ENCODE measurements around the gene MTIF2.
"Not testable (repeated sequence)": the region's sequence is repeated elsewhere in the genome, so short reads cannot be mapped to it uniquely, and the experiment has no call there.

Gene MTIF2

DNA sequence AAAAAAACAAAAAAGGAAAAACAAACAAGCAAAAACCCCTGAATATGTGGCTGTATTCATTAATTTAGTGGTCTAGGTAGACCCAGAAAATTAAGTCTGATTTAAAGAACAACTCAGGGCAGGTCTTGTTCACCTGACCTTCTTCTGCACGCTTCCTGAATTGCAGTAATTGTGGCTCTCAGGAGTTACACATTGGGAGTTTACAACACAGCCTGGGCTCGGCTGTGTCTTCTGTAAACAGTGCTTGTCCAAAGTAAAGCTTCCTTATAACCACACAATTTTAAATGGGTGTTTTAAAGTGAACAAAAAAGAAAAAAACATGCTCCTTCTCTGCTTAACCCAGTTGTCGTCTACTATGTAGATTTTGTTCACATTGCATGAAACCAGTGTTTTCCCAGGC is 8.3 kb upstream of the MTIF2 start:
- TF ChIP-seq, protein P1, sequence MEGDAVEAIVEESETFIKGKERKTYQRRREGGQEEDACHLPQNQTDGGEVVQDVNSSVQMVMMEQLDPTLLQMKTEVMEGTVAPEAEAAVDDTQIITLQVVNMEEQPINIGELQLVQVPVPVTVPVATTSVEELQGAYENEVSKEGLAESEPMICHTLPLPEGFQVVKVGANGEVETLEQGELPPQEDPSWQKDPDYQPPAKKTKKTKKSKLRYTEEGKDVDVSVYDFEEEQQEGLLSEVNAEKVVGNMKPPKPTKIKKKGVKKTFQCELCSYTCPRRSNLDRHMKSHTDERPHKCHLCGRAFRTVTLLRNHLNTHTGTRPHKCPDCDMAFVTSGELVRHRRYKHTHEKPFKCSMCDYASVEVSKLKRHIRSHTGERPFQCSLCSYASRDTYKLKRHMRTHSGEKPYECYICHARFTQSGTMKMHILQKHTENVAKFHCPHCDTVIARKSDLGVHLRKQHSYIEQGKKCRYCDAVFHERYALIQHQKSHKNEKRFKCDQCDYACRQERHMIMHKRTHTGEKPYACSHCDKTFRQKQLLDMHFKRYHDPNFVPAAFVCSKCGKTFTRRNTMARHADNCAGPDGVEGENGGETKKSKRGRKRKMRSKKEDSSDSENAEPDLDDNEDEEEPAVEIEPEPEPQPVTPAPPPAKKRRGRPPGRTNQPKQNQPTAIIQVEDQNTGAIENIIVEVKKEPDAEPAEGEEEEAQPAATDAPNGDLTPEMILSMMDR (IDR thresholded peaks at IDR 0.05; ENCODE audit: low read depth, low read length) = no peak
- TF ChIP-seq POLR2A (IDR thresholded peaks at IDR 0.05; ENCODE audit: extremely low read depth, insufficient read length) = no peak
- TF ChIP-seq MYC (IDR thresholded peaks at IDR 0.05; ENCODE audit: low read depth, low read length) = no peak
- TF ChIP-seq, protein P2, sequence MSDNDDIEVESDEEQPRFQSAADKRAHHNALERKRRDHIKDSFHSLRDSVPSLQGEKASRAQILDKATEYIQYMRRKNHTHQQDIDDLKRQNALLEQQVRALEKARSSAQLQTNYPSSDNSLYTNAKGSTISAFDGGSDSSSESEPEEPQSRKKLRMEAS (IDR thresholded peaks at IDR 0.05; ENCODE audit: low read depth, low read length) = no peak
- no peak overlapping the region for H3K4me3 ChIP-seq (ENCODE audit: low read depth, low read length)
- no peak for DNase-seq (ENCODE audit: low read depth)

DNA sequence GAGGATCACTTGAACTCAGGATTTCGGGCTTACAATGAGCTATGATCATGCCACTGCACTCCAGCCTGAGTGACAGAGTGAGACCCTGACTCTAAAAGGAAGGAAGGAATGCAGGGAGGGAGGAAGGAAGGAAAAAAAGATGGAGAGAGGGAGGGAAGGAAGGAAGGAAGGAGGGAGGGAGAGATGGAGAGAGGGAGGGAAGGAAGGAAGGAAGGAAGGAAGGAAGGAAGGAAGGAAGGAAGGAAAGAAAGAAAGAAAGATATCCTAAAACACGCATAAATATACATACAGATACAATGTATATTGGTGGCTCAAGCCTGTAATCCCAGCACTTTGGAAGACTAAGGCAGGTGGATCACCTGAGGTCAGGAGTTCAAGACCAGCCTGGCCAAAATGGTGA is 5.3 kb upstream of the MTIF2 start:
- DNase-seq (ENCODE audit: low read depth); H3K4me3 ChIP-seq (ENCODE audit: low read depth, low read length): not testable (repeated sequence)

DNA sequence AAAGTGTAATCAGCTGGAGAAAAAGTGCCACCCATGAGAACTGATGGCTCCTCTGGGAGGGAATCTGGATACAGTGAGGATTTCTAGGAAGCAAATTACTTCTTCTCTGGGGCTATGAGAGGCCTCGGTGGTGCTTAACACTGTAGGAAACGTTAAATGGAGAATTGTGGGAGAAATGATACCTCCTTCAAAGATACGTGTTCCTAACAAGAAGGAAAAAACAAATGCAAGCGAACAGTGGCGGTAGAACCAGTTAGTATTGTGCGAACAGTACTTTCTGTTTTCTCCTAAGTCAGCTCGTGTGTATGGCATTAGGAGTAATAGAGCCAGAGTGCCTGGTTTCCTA is 587 bp upstream of the MTIF2 start:
- DNase-seq (ENCODE audit: low read depth) = peak; percentile 32
- peak overlapping the region; percentile 91 for H3K4me3 ChIP-seq (ENCODE audit: low read depth, low read length)

DNA sequence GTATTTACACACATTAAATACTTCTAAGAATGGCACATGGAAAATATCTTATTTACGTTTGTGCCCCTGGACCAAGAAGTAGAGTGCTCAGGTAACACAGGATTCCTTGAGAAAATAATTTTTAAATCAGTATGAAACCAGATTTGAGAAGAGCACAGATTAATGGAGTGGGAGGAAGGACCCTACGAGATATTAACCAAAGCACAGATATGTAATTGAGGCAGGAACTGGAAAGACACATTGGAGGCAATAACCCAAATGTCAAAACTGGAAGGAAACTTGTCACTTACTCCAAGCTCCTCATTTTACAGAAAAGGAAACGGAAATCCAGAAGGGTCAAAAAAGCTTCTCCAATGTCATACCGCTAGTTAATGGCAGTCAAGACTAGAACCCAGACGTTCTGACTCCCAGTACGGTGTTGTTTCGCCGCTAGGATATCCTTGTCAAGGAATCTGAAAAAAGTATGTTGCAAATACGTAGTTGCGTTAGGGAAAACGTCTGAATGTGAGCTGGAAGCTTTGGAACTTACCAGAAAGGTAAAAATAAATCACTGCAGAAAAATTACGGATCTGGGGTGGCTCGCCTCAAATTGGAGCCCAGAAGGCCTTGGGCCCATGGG is 634 bp downstream of the MTIF2 start:
- peak overlapping the region; percentile 91 for H3K4me3 ChIP-seq (ENCODE audit: low read depth, low read length)
- peak; percentile 36 for DNase-seq (ENCODE audit: low read depth)
- TF ChIP-seq, protein P1 (IDR thresholded peaks at IDR 0.05; ENCODE audit: low read depth, low read length) = no peak
- TF ChIP-seq POLR2A (IDR thresholded peaks at IDR 0.05; ENCODE audit: extremely low read depth, insufficient read length) (no peak), MYC (IDR thresholded peaks at IDR 0.05; ENCODE audit: low read depth, low read length) (no peak)
- TF ChIP-seq, protein P2 (IDR thresholded peaks at IDR 0.05; ENCODE audit: low read depth, low read length) = no peak

More for the DNA sequence above, 587 bp upstream of the MTIF2 start:
- TF ChIP-seq POLR2A (IDR thresholded peaks at IDR 0.05; ENCODE audit: extremely low read depth, insufficient read length) (no peak), MYC (IDR thresholded peaks at IDR 0.05; ENCODE audit: low read depth, low read length) (no peak)
- TF ChIP-seq, protein P1 (IDR thresholded peaks at IDR 0.05; ENCODE audit: low read depth, low read length) = no peak
- TF ChIP-seq, protein P2 (IDR thresholded peaks at IDR 0.05; ENCODE audit: low read depth, low read length) = no peak

DNA sequence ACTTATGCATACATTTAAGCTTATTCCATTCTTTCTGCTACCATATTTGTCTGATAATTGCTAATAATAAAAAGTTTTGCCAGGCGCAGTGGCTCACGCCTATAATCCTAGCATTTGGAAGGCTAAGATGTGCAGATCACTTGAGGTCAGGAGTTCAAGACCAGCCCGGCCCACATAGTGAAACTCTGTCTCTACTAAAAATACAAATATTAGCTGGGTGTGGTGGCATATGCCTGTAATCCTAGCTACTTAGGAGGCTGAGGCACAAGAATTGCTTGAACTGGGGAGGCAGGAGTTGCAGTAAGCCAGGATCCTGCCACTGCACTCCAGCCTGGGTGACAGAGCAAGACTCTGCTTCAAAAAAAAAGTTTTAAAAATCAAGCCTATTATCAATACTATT is 9.4 kb downstream of the MTIF2 start:
- DNase-seq (ENCODE audit: low read depth); H3K4me3 ChIP-seq (ENCODE audit: low read depth, low read length): not testable (repeated sequence)

DNA sequence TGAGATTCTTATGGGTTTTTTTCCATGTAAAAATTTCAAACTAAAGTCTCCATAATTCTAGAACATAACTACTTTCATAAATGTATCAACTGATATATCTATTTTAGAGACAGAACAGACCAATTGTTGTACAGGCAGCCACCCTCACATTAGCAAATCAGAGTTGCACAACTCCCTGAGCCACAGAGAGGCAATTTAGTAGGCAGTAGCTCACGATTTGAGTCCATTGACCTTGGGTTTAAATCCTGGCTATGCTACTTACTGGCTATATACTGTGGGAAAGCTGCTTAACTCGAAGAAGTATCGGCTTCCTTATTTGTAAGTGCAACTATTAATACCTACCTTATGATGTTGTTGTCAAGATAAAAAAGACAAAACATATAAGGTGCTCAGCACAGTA is 16.2 kb downstream of the MTIF2 start:
- no peak overlapping the region for H3K4me3 ChIP-seq (ENCODE audit: low read depth, low read length)
- TF ChIP-seq POLR2A (IDR thresholded peaks at IDR 0.05; ENCODE audit: extremely low read depth, insufficient read length) (no peak), MYC (IDR thresholded peaks at IDR 0.05; ENCODE audit: low read depth, low read length) (no peak)
- TF ChIP-seq, protein P2 (IDR thresholded peaks at IDR 0.05; ENCODE audit: low read depth, low read length) = no peak
- TF ChIP-seq, protein P1 (IDR thresholded peaks at IDR 0.05; ENCODE audit: low read depth, low read length) = no peak
- no peak for DNase-seq (ENCODE audit: low read depth)

DNA sequence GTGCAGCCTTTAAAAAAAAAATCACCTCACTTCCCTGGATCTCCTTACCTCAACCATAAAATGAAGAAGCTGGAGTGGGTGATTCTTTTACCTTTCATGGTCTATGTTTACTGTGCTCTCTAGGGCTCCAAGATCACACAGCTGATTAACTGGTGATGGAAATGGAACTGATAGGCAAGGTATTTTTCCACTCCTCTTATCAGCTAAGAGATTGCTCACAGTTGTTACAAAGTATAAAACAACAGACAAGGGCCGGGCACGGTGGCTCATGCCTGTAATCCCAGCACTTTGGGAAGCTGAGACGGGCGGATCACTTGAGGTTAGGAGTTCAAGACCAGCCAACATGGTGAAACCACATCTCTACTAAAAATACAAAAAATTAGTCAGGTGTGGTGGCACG is 22.0 kb downstream of the MTIF2 start:
- no peak overlapping the region for H3K4me3 ChIP-seq (ENCODE audit: low read depth, low read length)
- TF ChIP-seq, protein P1 (IDR thresholded peaks at IDR 0.05; ENCODE audit: low read depth, low read length) = no peak
- TF ChIP-seq MYC (IDR thresholded peaks at IDR 0.05; ENCODE audit: low read depth, low read length) (no peak), POLR2A (IDR thresholded peaks at IDR 0.05; ENCODE audit: extremely low read depth, insufficient read length) (no peak)
- TF ChIP-seq, protein P2 (IDR thresholded peaks at IDR 0.05; ENCODE audit: low read depth, low read length) = no peak
- no peak for DNase-seq (ENCODE audit: low read depth)
